Endothelial cell of umbilical vein (primary cell): ENCODE results near the gene RBBP5. TPM values are rescaled to one million over a fixed set of nuclear protein-coding genes. Genes with fewer than 3 reads are reported as not detected.

Source experiments
- BruUV-seq: library from RNA; stranded (reverse); fragments of 400-500 nt; replicated peaks from 2 replicates; lab custom pipeline; 2021; lab: Mats Ljungman, UMichigan
- CTCF ChIA-PET: fragments of 300-600, 350-600 bp; sonication (Branson Sonifier 250); formaldehyde crosslinking; loops from one replicate; lab custom pipeline; 2021; ENCODE audit warnings: antibody characterized with exemption, inconsistent platforms; lab: Charles Lee
- POLR2A ChIA-PET: fragments of 300-600, 350-600 bp; sonication (Branson Sonifier 250); formaldehyde crosslinking; loops from one replicate; lab custom pipeline; 2021; ENCODE audit warnings: antibody characterized with exemption, inconsistent platforms; lab: Charles Lee
- DNase-seq: peaks from one replicate; pipeline ENCODE4 v3.0.0-alpha.2; 2011; ENCODE audit warnings: low read depth, low spot score
- FAIRE-seq: peaks from 2 replicates; lab custom pipeline; 2011; peaks lifted over from hg19 to GRCh38; lab: Jason Lieb, UNC
- H2AFZ ChIP-seq: 2 replicates; pipeline ENCODE4 v1.6.0; 2012; ENCODE audit warnings: low read depth, low read length, control low read depth, inconsistent platforms
- H3K27ac ChIP-seq: 2 replicates; pipeline ENCODE4 v1.5.1; 2011; ENCODE audit warnings: low read depth, mild to moderate bottlenecking, control low read depth, low read length, moderate library complexity; ENCODE audit not compliant: insufficient read depth
- H3K27me3 ChIP-seq, 2 experiments: 2 replicates each; pipeline versions ENCODE4 v1.6.0 to v1.6.1; 2011; ENCODE audit warnings: low read length in 2 of 2, mixed read lengths in 1 of 2; ENCODE audit not compliant: control insufficient read depth in 2 of 2, insufficient read depth in 2 of 2
- H3K36me3 ChIP-seq, 2 experiments: 2 replicates in 1 of 2; 3 replicates in 1 of 2; pipeline ENCODE4 v1.5.1; 2011; ENCODE audit warnings: low read length in 2 of 2, mild to moderate bottlenecking in 1 of 2, moderate library complexity in 1 of 2; ENCODE audit not compliant: control insufficient read depth in 2 of 2, insufficient read depth in 2 of 2; ENCODE audit errors: extremely low read depth in 1 of 2
- H3K4me1 ChIP-seq: 3 replicates; pipeline ENCODE4 v1.5.1; 2011; ENCODE audit warnings: mild to moderate bottlenecking, low read length; ENCODE audit not compliant: control insufficient read depth, insufficient read depth; ENCODE audit errors: extremely low read depth
- H3K4me2 ChIP-seq: 2 replicates; pipeline ENCODE4 v1.6.1; 2011; ENCODE audit warnings: low read length, control low read depth, mixed read lengths; ENCODE audit not compliant: insufficient read depth
- H3K4me3 ChIP-seq, 3 experiments: fragments of 200-600 bp in 1 of 3; sonication (generic), shearing (Covaris generic) in 1 of 3; replicated peaks in 1 of 3; 2 replicates each; pipeline ENCODE4 v1.5.1; 2011 to 2016; ENCODE audit warnings: control low read depth in 3 of 3, low read length in 3 of 3, mild to moderate bottlenecking in 2 of 3, inconsistent platforms in 1 of 3, low read depth in 1 of 3, moderate library complexity in 1 of 3; ENCODE audit not compliant: insufficient read depth in 1 of 3
- H3K79me2 ChIP-seq: 2 replicates; pipeline ENCODE4 v1.6.0; 2012; ENCODE audit warnings: low read length, inconsistent platforms; ENCODE audit not compliant: control insufficient read depth, insufficient read depth
- H3K9ac ChIP-seq: replicated peaks from 2 replicates; pipeline ENCODE3; 2011; ENCODE audit warnings: low read length, control low read depth; ENCODE audit not compliant: insufficient read depth; ENCODE audit errors: extremely low read depth
- H3K9me1 ChIP-seq: replicated peaks from 3 replicates; pipeline ENCODE4 v1.6.0; 2011; ENCODE audit warnings: mild to moderate bottlenecking, low read length; ENCODE audit not compliant: control insufficient read depth, insufficient read depth; ENCODE audit errors: extremely low read depth
- H3K9me3 ChIP-seq: replicated peaks from 2 replicates; pipeline ENCODE4 v1.5.1; 2012; ENCODE audit warnings: low read length, inconsistent platforms; ENCODE audit not compliant: control insufficient read depth, insufficient read depth
- H4K20me1 ChIP-seq: replicated peaks from 2 replicates; pipeline ENCODE3; 2011; ENCODE audit warnings: mild to moderate bottlenecking, low read length; ENCODE audit not compliant: control insufficient read depth, insufficient read depth; ENCODE audit errors: extremely low read depth
- CTCF ChIP-seq, 2 donors: IDR thresholded peaks; 1 replicate in 1 of 2; 2 replicates in 1 of 2; pipeline ENCODE4 v1.5.1; 2011; ENCODE audit warnings: low read length in 2 of 2, mild to moderate bottlenecking in 2 of 2, moderate library complexity in 2 of 2, control low read depth in 1 of 2, inconsistent platforms in 1 of 2, low read depth in 1 of 2; ENCODE audit not compliant: insufficient read depth in 1 of 2; ENCODE audit errors: extremely low read depth in 1 of 2
- EZH2 ChIP-seq: IDR thresholded peaks from 2 replicates; pipeline ENCODE4 v1.6.1; 2012; ENCODE audit warnings: borderline replicate concordance, low read depth, mild to moderate bottlenecking, moderate library complexity, low read length, inconsistent platforms; ENCODE audit not compliant: severe bottlenecking
- FOS ChIP-seq: IDR thresholded peaks from 2 replicates; pipeline ENCODE4 v1.6.1; 2011; ENCODE audit warnings: mild to moderate bottlenecking, low read length, moderate library complexity, borderline replicate concordance; ENCODE audit not compliant: insufficient read depth
- GATA2 ChIP-seq: IDR thresholded peaks from 2 replicates; pipeline ENCODE4 v1.7.0; 2011; ENCODE audit warnings: low read depth, mild to moderate bottlenecking, moderate library complexity, mixed read lengths, low read length; ENCODE audit not compliant: insufficient read length, insufficient read depth
- JUN ChIP-seq: IDR thresholded peaks from 2 replicates; pipeline ENCODE4 v1.6.1; 2011; ENCODE audit warnings: borderline replicate concordance, low read depth; ENCODE audit not compliant: insufficient read length, insufficient read depth
- MAX ChIP-seq: IDR thresholded peaks from 2 replicates; pipeline ENCODE4 v1.6.1; 2011; ENCODE audit not compliant: insufficient read depth, insufficient read length
- MYC ChIP-seq: IDR thresholded peaks from one replicate; pipeline ENCODE4 v1.6.1; 2011; ENCODE audit warnings: mild to moderate bottlenecking, low read depth, low read length
- POLR2A ChIP-seq: IDR thresholded peaks from 2 replicates; pipeline ENCODE4 v1.6.1; 2012; ENCODE audit warnings: low read depth, mild to moderate bottlenecking, control low read depth, low read length
- POLR2AphosphoS5 ChIP-seq: IDR thresholded peaks from 2 replicates; pipeline ENCODE4 v1.6.1; 2012; ENCODE audit warnings: low read depth, mild to moderate bottlenecking, control low read depth, low read length, moderate library complexity; ENCODE audit not compliant: insufficient read depth
- dilution Hi-C: fragments of 300-500 bp; cut with MboI; formaldehyde crosslinking; loops from one replicate; pipeline ENCODE4 v1.15.0; 2019; ENCODE audit warnings: low sequenced_read_pairs; ENCODE audit not compliant: extremely low pct_ligation_motif_present
- intact Hi-C: fragments of 100-400 bp; cut with micrococcal nuclease; formaldehyde crosslinking; loops from one replicate; pipeline ENCODE4 v1.10.0; 2022
- polyA plus RNA-seq, 4 experiments: library from polyadenylated mRNA; depleted of rRNA in 3 of 4; stranded (reverse) in 3 of 4; unstranded in 1 of 4; fragments of >200 nt; gene quantifications; 2 replicates each; pipeline versions ENCODE4 v1.2.1 to v1.2.3, GENCODE V29; 2011 to 2012; ENCODE audit warnings: missing spikeins in 1 of 4
- total RNA-seq: library from RNA; stranded (reverse); gene quantifications from 2 replicates; pipeline ENCODE4 v1.2.3, GENCODE V29; 2021

Gene RBBP5
- total and polyA plus RNA-seq, 2 donors (not counting 3 experiments of a cell fraction or from before 2014, with no cell fraction given) = 5.8 to 14.2 TPM

GRCh38 chr1:205045146-205045545 is 76.6 kb downstream of the RBBP5 start:
- ChIA-PET POLR2A (no interaction called here), CTCF (interaction anchor here (1.0 kb wide), 1 partner anchor 17 kb away, joined by 5 read pairs; no protein-coding TSS in a partner anchor)
- no peak overlapping the region for H2AFZ ChIP-seq
- no peaks in the 10 kb centered on the region for H3K4me1 ChIP-seq
- no peak for FAIRE-seq
- intact Hi-C loops (no loop called here), dilution Hi-C loops (no loop called here)
- H3K79me2 ChIP-seq = no peaks in the 10 kb centered on the region
- H3K9me1 ChIP-seq = no peaks in the 10 kb centered on the region
- no peak for DNase-seq
- H3K9ac ChIP-seq = no peak overlapping the region
- H3K4me2 ChIP-seq = no peak overlapping the region
- H3K9me3 ChIP-seq = no peaks in the 10 kb centered on the region
- H4K20me1 ChIP-seq = no peaks in the 10 kb centered on the region
- no peak overlapping the region for H3K27ac ChIP-seq
- peaks cover 37 to 48% of the 10 kb centered on the region in 2 experiments for H3K27me3 ChIP-seq
- BruUV-seq = no TSS peak
- no peaks in the 10 kb centered on the region for H3K36me3 ChIP-seq
- no peak for TF ChIP-seq FOS
- no peak overlapping the region for H3K4me3 ChIP-seq

GRCh38 chr1:205044741-205045140 is 77.0 kb downstream of the RBBP5 start:
- Histone ChIP-seq H3K9me3 (no peaks in the 10 kb centered on the region), H3K79me2 (no peaks in the 10 kb centered on the region), H3K4me2 (no peak overlapping the region), H3K4me3 (no peak overlapping the region), H4K20me1 (no peaks in the 10 kb centered on the region), H3K4me1 (no peaks in the 10 kb centered on the region), H2AFZ (no peak overlapping the region), H3K36me3 (no peaks in the 10 kb centered on the region), H3K27me3 (peaks cover 37 to 48% of the 10 kb centered on the region in 2 experiments), H3K9me1 (no peaks in the 10 kb centered on the region), H3K27ac (no peak overlapping the region), H3K9ac (no peak overlapping the region)
- dilution Hi-C loops (no loop called here), intact Hi-C loops (no loop called here)
- POLR2A ChIA-PET = no interaction called here
- no peak for DNase-seq
- no TSS peak for BruUV-seq
- CTCF ChIA-PET = interaction anchor here (1.0 kb wide), 1 partner anchor 17 kb away, joined by 5 read pairs; no protein-coding TSS in a partner anchor
- no peak for FAIRE-seq
- TF ChIP-seq FOS = no peak
- TF ChIP-seq EZH2 = no peak
- TF ChIP-seq GATA2 = no peak
- TF ChIP-seq MAX = no peak
- no peak for TF ChIP-seq CTCF (IDR thresholded peaks at IDR 0.05; ENCODE audit: extremely low read depth in 1 of 2, insufficient read depth in 1 of 2, low read depth in 1 of 2, low read length in 2 of 2)
- TF ChIP-seq MYC = no peak
- TF ChIP-seq POLR2AphosphoS5 = no peak
- TF ChIP-seq JUN = no peak
- no peak for TF ChIP-seq POLR2A
